Measurements from ENCODE around the gene CSNK2A1. TPM values are rescaled to one million over a fixed set of nuclear protein-coding genes. Genes with fewer than 3 reads are reported as not detected.
"Not testable (repeated sequence)": the region's sequence is repeated elsewhere in the genome, so short reads cannot be mapped to it uniquely, and the experiment has no call there.

The CSNK2A1 gene
- total RNA-seq, 1 donor from 2014 or later = 123 TPM

DNA sequence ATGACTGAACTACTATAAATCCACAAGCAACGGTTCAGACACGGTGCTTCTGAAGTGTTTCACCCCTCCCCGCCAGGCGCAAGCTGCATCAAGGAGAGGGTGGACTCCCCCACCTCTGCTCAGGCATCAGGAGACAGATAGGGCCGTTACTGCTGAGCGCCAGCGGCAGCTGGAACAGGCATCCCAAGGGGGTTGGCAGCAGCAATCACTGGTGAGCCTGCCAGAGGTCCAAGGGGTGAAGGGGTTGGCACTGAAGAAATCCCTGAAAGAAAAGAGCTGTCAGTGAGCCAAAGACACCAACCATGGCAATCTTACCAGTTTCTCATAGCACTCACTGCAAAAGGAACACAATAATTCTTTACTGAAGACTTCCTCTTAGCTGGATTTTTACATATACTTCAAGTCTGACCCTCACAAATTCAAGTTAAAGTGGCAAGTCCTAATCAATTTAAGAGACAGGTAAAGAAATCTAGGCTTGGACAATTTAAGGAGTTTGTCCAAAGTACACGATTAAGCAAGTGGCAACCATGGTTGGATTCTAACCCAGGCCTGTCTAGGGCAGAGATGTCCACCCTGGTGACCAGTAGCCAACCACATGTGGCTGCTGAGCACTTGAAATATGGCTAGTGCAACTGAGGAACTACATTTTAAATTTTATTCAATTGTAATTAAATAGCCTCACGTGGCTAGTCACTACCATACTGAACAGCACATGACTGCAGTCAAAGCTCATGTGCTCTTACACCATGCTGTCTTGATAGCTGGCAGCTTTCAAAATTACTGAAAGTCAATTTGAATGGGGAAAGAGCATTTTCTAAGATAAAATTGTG is 59.6 kb downstream of the CSNK2A1 start:
- no peak for DNase-seq

DNA sequence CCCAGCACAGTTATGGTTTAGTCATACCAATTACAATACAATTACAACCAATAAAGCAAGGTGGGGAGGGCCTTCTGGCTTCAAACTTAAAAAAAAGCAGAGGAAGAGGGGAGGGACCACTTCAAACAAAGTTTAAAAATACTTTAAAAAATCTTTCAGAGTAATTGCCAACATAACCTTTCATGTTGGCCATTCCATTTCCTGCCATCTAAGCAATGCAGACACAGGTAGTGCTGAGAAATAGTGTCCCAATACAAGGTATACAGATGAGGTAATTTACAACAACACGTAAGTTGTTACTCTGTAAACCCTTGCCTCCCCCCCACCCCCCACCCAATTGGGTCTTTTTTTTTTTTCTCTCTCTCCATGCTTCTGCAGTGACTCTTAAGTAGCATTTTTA is 62.4 kb downstream of the CSNK2A1 start:
- DNase-seq = no peak

DNA sequence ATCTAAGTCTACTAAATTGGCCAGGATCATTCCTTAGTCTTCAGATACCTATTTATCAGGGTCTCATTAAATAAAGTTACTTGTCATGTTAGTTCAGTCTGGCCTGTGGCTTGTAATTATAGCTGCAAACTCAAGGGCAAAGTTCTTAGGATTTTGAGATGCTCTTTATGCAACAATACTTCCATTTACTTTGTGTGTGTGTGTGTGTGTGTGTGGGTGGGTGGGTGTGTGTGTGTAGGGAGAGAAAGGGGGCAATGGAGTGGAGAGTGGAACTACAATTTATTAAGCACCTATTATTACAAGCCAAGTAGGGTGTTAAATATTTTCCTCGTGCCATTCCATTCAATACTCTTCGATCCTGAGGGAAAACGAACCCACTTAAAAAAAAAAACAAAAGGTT is 63.5 kb downstream of the CSNK2A1 start:
- DNase-seq = no peak

DNA sequence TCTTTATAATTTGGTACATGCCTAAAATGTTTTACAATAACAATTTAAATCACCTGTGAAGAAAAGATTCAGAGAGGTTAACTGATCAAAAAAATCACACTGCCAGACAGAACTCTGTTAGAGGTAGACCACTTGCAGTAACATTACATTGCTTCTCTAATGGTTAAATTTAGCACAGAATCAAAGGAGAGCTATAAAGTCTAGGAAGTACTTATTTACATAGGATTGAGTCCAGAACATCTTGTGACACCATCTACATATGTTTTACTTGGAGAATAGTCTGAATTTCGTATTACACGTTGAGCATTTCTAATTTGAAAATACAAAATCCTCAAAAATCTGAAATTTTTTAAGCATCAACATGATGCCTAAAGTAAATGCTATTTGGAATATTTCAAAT is 64.1 kb downstream of the CSNK2A1 start:
- no peak for DNase-seq

GRCh38 chr20:478949-479429 is 64.6 kb downstream of the CSNK2A1 start:
- peak; percentile 38 for DNase-seq

GRCh38 chr20:478010-478948 is 65.3 kb downstream of the CSNK2A1 start:
- no peak for DNase-seq

- DNase-seq = not testable (repeated sequence)
These were observed 66.9 kb downstream of the CSNK2A1 start for GRCh38 chr20:476561-477249.

DNA sequence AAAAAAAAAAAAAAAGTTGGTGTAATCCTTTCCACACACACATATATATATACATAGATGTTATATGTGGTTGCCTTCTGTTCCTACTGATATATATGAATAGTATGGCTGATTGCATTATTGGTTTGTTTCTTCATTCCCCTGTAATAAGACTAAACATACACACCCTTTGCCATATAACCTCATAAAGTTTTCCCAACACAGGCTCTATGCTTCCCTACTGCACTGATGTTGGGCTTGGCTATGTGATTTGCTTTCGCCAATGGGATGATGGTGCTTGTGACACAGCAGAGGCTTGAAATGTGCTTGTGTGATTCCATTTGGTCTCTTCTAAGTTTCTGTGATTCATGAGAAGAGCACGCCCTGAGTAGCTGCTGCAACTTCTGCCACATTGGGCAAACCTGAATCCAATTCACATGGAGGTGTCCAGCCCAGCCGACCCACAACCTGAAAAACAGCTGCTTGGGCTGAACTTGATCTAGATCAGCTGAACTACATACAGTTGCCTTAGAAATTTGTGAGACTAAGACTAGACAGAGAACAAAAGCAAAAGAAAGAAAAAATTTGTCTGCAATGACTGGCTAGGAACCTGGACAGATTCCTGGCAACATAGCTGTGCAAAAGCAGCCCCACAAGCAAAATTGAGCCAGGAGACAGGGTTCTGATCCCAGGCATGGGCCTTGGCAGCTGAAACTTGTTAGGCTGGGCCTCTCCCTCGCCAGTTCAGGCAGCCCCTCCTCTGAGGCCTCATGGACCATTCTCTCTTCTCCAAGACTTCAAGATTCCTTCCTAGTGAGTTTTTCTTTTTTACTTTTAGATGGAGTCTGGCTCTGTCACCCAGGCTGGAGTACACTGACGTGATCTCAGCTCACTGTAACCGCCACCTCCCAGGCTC is 67.9 kb downstream of the CSNK2A1 start:
- DNase-seq = no peak

- no peak for DNase-seq
These were observed 69.0 kb downstream of the CSNK2A1 start for GRCh38 chr20:474581-474980.

DNA sequence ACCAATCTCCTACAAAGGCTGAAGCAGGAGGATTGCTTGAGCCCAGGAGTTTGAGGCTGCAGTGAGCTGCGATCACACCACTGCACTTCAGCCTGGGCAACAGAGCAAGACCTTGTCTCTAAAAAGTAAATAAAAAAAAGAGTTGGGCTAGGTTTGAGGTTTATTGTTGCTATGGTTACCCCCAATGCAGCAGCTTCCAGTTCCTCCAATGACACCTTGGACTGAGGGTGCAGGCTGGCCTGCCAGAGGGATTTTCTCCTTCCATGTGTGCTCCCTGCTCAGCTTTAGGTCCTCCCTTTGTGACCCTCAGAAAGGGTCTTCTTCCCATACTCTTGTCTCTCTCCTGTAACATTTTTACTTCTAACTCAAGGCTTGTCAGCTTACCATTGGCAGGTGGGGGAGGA is 70.7 kb downstream of the CSNK2A1 start:
- no peak for DNase-seq

- no peak for DNase-seq
These were observed 71.3 kb downstream of the CSNK2A1 start for GRCh38 chr20:472137-472846.

GRCh38 chr20:469746-470490 is 73.7 kb downstream of the CSNK2A1 start:
- DNase-seq = no peak

GRCh38 chr20:467755-468154 is 75.8 kb downstream of the CSNK2A1 start:
- no peak for DNase-seq

DNA sequence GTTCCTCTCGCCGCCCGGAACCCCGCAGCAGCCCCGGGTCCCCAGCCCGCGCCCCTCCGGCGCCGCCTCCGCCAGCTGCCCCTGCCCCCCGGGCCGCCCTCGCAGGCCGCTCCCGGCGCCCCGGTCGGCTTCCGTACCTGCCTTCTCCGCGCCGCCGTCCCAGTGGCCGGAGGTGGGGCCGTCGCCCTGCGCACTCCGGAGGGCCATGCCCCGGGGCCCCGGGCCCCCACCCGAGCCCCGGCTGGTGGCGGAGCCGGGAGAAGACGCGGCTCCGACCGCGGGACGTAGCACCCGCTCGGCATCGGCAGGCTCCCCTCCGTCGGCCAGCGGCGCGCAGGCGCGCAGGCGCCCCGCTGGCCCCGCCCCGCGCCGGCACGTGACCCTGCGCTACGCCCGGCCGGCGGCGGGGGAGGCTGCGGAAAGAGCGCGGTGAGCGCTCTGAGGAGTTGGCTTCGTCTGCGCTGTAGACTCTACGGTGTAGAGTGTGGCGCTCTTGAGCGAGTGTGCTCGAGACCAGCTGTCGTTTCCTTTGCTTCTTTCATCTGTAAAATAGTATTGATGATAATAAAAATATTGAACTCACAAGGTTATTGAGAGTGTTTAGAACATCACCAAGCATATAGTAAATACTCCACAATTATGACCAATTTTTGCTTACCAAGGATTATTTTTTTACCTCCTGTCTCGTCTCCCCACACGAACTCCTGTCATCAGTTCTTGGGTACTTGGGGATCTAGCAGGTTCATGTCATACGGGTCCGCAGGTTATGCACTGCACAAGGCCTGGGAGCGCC is 81.2 kb downstream of the CSNK2A1 start, which contains the start of gene TBC1D20:
TSS of gene TBC1D20 (minus strand) at position 335 of the 793 bp plus-strand sequence. CDS start at position 207, 128 bp downstream.
- peak; percentile 85 for DNase-seq

- DNase-seq = no peak
These were observed 82.1 kb downstream of the CSNK2A1 start for GRCh38 chr20:461254-462198.

DNA sequence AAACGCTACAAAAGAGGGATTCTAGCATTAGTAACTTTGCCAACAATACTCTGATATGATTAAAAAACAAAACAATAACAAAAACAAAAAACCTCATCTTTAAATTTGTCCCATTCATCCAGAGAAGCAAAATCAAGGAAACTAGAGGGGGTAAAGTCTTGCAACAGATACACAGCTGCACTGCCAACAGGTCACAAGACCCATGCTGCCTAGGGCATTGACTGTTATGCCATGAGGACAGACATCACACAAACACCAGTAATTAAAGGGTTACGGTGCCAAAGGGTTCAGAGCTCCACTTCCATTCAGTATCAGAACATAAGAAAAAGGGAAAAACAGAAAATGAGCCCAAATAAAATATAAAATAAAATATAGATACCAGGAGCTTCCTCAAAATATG is 82.9 kb downstream of the CSNK2A1 start:
- DNase-seq = no peak

GRCh38 chr20:460180-460579 is 83.4 kb downstream of the CSNK2A1 start:
- DNase-seq = no peak

- DNase-seq = no peak
These were observed 84.8 kb downstream of the CSNK2A1 start for GRCh38 chr20:458776-459175.

All from skin of body (tissue), 2 donors.